Suprapubic skin (tissue), 4 donors: ENCODE data around the gene FCHSD1.

Experiments used
- EP300 ChIP-seq: sonication (generic); formaldehyde crosslinking; IDR thresholded peaks from one replicate; pipeline ENCODE4 v1.6.1; 2017; ENCODE audit warnings: antibody characterized with exemption
- POLR2A ChIP-seq, 2 donors: fragments of 450-650 bp; IDR thresholded peaks; one replicate each; pipeline ENCODE4 v1.6.1; 2017; ENCODE audit warnings: antibody characterized with exemption in 2 of 2, mild to moderate bottlenecking in 2 of 2, moderate library complexity in 2 of 2
- POLR2AphosphoS5 ChIP-seq, 3 donors: sonication (generic); formaldehyde crosslinking; IDR thresholded peaks; one replicate each; pipeline ENCODE4 v1.6.1; 2017; ENCODE audit warnings: antibody characterized with exemption in 3 of 3
- TF ChIP-seq, protein P1 (sequence below), 2 donors: fragments of 200-600 bp in 1 of 2; fragments of 450-650 bp in 1 of 2; sonication (generic) in 1 of 2; IDR thresholded peaks; one replicate each; pipeline ENCODE4 v1.5.1; 2016 to 2019; ENCODE audit warnings: antibody characterized with exemption in 2 of 2, mild to moderate bottlenecking in 1 of 2, moderate library complexity in 1 of 2

DNA sequence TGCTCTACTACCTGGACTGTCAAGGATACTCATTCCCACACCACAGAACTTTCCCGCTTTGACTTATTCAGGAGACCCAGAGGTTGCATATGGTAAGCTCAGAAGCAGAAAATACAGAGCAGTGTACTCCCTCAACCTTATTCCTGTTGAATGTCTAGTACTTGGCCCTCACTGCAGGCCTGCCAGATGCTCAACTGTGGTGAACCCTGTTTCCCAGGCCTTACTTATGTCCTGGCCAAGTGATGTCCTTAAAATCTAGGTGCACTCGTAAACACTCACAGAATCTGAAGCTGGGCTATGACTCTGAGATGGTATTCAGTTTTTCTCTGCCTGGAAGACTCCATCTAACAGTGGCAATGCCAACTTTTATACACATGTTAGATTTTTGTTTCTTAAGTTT, 53.4 kb downstream of the FCHSD1 start:
- TF ChIP-seq, protein P1, sequence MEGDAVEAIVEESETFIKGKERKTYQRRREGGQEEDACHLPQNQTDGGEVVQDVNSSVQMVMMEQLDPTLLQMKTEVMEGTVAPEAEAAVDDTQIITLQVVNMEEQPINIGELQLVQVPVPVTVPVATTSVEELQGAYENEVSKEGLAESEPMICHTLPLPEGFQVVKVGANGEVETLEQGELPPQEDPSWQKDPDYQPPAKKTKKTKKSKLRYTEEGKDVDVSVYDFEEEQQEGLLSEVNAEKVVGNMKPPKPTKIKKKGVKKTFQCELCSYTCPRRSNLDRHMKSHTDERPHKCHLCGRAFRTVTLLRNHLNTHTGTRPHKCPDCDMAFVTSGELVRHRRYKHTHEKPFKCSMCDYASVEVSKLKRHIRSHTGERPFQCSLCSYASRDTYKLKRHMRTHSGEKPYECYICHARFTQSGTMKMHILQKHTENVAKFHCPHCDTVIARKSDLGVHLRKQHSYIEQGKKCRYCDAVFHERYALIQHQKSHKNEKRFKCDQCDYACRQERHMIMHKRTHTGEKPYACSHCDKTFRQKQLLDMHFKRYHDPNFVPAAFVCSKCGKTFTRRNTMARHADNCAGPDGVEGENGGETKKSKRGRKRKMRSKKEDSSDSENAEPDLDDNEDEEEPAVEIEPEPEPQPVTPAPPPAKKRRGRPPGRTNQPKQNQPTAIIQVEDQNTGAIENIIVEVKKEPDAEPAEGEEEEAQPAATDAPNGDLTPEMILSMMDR (IDR thresholded peaks at IDR 0.05) = no peak
- no peak for TF ChIP-seq POLR2AphosphoS5 (IDR thresholded peaks at IDR 0.05)
- no peak for TF ChIP-seq EP300
- TF ChIP-seq POLR2A (IDR thresholded peaks at IDR 0.05) = no peak
